Endothelial cell of umbilical vein (primary cell): ENCODE measurements around the gene ATXN7L1. TPM values are rescaled to one million over a fixed set of nuclear protein-coding genes. Genes with fewer than 3 reads are reported as not detected.

Source experiments
- BruUV-seq: library from RNA; stranded (reverse); fragments of 400-500 nt; replicated peaks from 2 replicates; lab custom pipeline; 2021; lab: Mats Ljungman, UMichigan
- CTCF ChIA-PET: fragments of 300-600, 350-600 bp; sonication (Branson Sonifier 250); formaldehyde crosslinking; loops from one replicate; lab custom pipeline; 2021; ENCODE audit warnings: antibody characterized with exemption, inconsistent platforms; lab: Charles Lee
- POLR2A ChIA-PET: fragments of 300-600, 350-600 bp; sonication (Branson Sonifier 250); formaldehyde crosslinking; loops from one replicate; lab custom pipeline; 2021; ENCODE audit warnings: antibody characterized with exemption, inconsistent platforms; lab: Charles Lee
- DNase-seq: peaks from one replicate; pipeline ENCODE4 v3.0.0-alpha.2; 2011; ENCODE audit warnings: low read depth, low spot score
- FAIRE-seq: peaks from 2 replicates; lab custom pipeline; 2011; peaks lifted over from hg19 to GRCh38; lab: Jason Lieb, UNC
- H2AFZ ChIP-seq: 2 replicates; pipeline ENCODE4 v1.6.0; 2012; ENCODE audit warnings: low read depth, low read length, control low read depth, inconsistent platforms
- H3K27ac ChIP-seq: 2 replicates; pipeline ENCODE4 v1.5.1; 2011; ENCODE audit warnings: low read depth, mild to moderate bottlenecking, control low read depth, low read length, moderate library complexity; ENCODE audit not compliant: insufficient read depth
- H3K27me3 ChIP-seq, 2 experiments: 2 replicates each; pipeline versions ENCODE4 v1.6.0 to v1.6.1; 2011; ENCODE audit warnings: low read length in 2 of 2, mixed read lengths in 1 of 2; ENCODE audit not compliant: control insufficient read depth in 2 of 2, insufficient read depth in 2 of 2
- H3K36me3 ChIP-seq, 2 experiments: 2 replicates in 1 of 2; 3 replicates in 1 of 2; pipeline ENCODE4 v1.5.1; 2011; ENCODE audit warnings: low read length in 2 of 2, mild to moderate bottlenecking in 1 of 2, moderate library complexity in 1 of 2; ENCODE audit not compliant: control insufficient read depth in 2 of 2, insufficient read depth in 2 of 2; ENCODE audit errors: extremely low read depth in 1 of 2
- H3K4me1 ChIP-seq: 3 replicates; pipeline ENCODE4 v1.5.1; 2011; ENCODE audit warnings: mild to moderate bottlenecking, low read length; ENCODE audit not compliant: control insufficient read depth, insufficient read depth; ENCODE audit errors: extremely low read depth
- H3K4me2 ChIP-seq: 2 replicates; pipeline ENCODE4 v1.6.1; 2011; ENCODE audit warnings: low read length, control low read depth, mixed read lengths; ENCODE audit not compliant: insufficient read depth
- H3K4me3 ChIP-seq, 3 experiments: fragments of 200-600 bp in 1 of 3; sonication (generic), shearing (Covaris generic) in 1 of 3; replicated peaks in 1 of 3; 2 replicates each; pipeline ENCODE4 v1.5.1; 2011 to 2016; ENCODE audit warnings: control low read depth in 3 of 3, low read length in 3 of 3, mild to moderate bottlenecking in 2 of 3, inconsistent platforms in 1 of 3, low read depth in 1 of 3, moderate library complexity in 1 of 3; ENCODE audit not compliant: insufficient read depth in 1 of 3
- H3K79me2 ChIP-seq: 2 replicates; pipeline ENCODE4 v1.6.0; 2012; ENCODE audit warnings: low read length, inconsistent platforms; ENCODE audit not compliant: control insufficient read depth, insufficient read depth
- H3K9ac ChIP-seq: replicated peaks from 2 replicates; pipeline ENCODE3; 2011; ENCODE audit warnings: low read length, control low read depth; ENCODE audit not compliant: insufficient read depth; ENCODE audit errors: extremely low read depth
- H3K9me1 ChIP-seq: replicated peaks from 3 replicates; pipeline ENCODE4 v1.6.0; 2011; ENCODE audit warnings: mild to moderate bottlenecking, low read length; ENCODE audit not compliant: control insufficient read depth, insufficient read depth; ENCODE audit errors: extremely low read depth
- H3K9me3 ChIP-seq: replicated peaks from 2 replicates; pipeline ENCODE4 v1.5.1; 2012; ENCODE audit warnings: low read length, inconsistent platforms; ENCODE audit not compliant: control insufficient read depth, insufficient read depth
- H4K20me1 ChIP-seq: replicated peaks from 2 replicates; pipeline ENCODE3; 2011; ENCODE audit warnings: mild to moderate bottlenecking, low read length; ENCODE audit not compliant: control insufficient read depth, insufficient read depth; ENCODE audit errors: extremely low read depth
- CTCF ChIP-seq, 2 donors: IDR thresholded peaks; 1 replicate in 1 of 2; 2 replicates in 1 of 2; pipeline ENCODE4 v1.5.1; 2011; ENCODE audit warnings: low read length in 2 of 2, mild to moderate bottlenecking in 2 of 2, moderate library complexity in 2 of 2, control low read depth in 1 of 2, inconsistent platforms in 1 of 2, low read depth in 1 of 2; ENCODE audit not compliant: insufficient read depth in 1 of 2; ENCODE audit errors: extremely low read depth in 1 of 2
- EZH2 ChIP-seq: IDR thresholded peaks from 2 replicates; pipeline ENCODE4 v1.6.1; 2012; ENCODE audit warnings: borderline replicate concordance, low read depth, mild to moderate bottlenecking, moderate library complexity, low read length, inconsistent platforms; ENCODE audit not compliant: severe bottlenecking
- FOS ChIP-seq: IDR thresholded peaks from 2 replicates; pipeline ENCODE4 v1.6.1; 2011; ENCODE audit warnings: mild to moderate bottlenecking, low read length, moderate library complexity, borderline replicate concordance; ENCODE audit not compliant: insufficient read depth
- GATA2 ChIP-seq: IDR thresholded peaks from 2 replicates; pipeline ENCODE4 v1.7.0; 2011; ENCODE audit warnings: low read depth, mild to moderate bottlenecking, moderate library complexity, mixed read lengths, low read length; ENCODE audit not compliant: insufficient read length, insufficient read depth
- JUN ChIP-seq: IDR thresholded peaks from 2 replicates; pipeline ENCODE4 v1.6.1; 2011; ENCODE audit warnings: borderline replicate concordance, low read depth; ENCODE audit not compliant: insufficient read length, insufficient read depth
- MAX ChIP-seq: IDR thresholded peaks from 2 replicates; pipeline ENCODE4 v1.6.1; 2011; ENCODE audit not compliant: insufficient read depth, insufficient read length
- MYC ChIP-seq: IDR thresholded peaks from one replicate; pipeline ENCODE4 v1.6.1; 2011; ENCODE audit warnings: mild to moderate bottlenecking, low read depth, low read length
- POLR2A ChIP-seq: IDR thresholded peaks from 2 replicates; pipeline ENCODE4 v1.6.1; 2012; ENCODE audit warnings: low read depth, mild to moderate bottlenecking, control low read depth, low read length
- POLR2AphosphoS5 ChIP-seq: IDR thresholded peaks from 2 replicates; pipeline ENCODE4 v1.6.1; 2012; ENCODE audit warnings: low read depth, mild to moderate bottlenecking, control low read depth, low read length, moderate library complexity; ENCODE audit not compliant: insufficient read depth
- dilution Hi-C: fragments of 300-500 bp; cut with MboI; formaldehyde crosslinking; loops from one replicate; pipeline ENCODE4 v1.15.0; 2019; ENCODE audit warnings: low sequenced_read_pairs; ENCODE audit not compliant: extremely low pct_ligation_motif_present
- intact Hi-C: fragments of 100-400 bp; cut with micrococcal nuclease; formaldehyde crosslinking; loops from one replicate; pipeline ENCODE4 v1.10.0; 2022
- polyA plus RNA-seq, 4 experiments: library from polyadenylated mRNA; depleted of rRNA in 3 of 4; stranded (reverse) in 3 of 4; unstranded in 1 of 4; fragments of >200 nt; gene quantifications; 2 replicates each; pipeline versions ENCODE4 v1.2.1 to v1.2.3, GENCODE V29; 2011 to 2012; ENCODE audit warnings: missing spikeins in 1 of 4
- total RNA-seq: library from RNA; stranded (reverse); gene quantifications from 2 replicates; pipeline ENCODE4 v1.2.3, GENCODE V29; 2021

ATXN7L1 gene
- total and polyA plus RNA-seq, 2 donors (not counting 3 experiments of a cell fraction or from before 2014, with no cell fraction given), result 4.6 to 15.6 TPM

- H3K4me1 ChIP-seq, result no peaks in the 10 kb centered on the region
- intact Hi-C loops, result no loop called here
- TF ChIP-seq EZH2 (no peak), POLR2A (no peak), FOS (no peak), POLR2AphosphoS5 (no peak)
- DNase-seq (no peak), FAIRE-seq (no peak)
- H3K9ac ChIP-seq, result no peak overlapping the region
- H3K36me3 ChIP-seq, result peaks cover 0 to 13% of the 10 kb centered on the region in 2 experiments
- H4K20me1 ChIP-seq, result no peaks in the 10 kb centered on the region
- no peaks in the 10 kb centered on the region for H3K79me2 ChIP-seq
- H3K9me3 ChIP-seq, result no peaks in the 10 kb centered on the region
- no peak overlapping the region for H3K4me3 ChIP-seq
- H2AFZ ChIP-seq, result no peak overlapping the region
- POLR2A ChIA-PET, result no interaction called here
- CTCF ChIA-PET, result no interaction called here
- no TSS peak for BruUV-seq
- dilution Hi-C loops, result no loop called here
- H3K4me2 ChIP-seq, result no peak overlapping the region
- no peaks in the 10 kb centered on the region for H3K27me3 ChIP-seq
- no peaks in the 10 kb centered on the region for H3K9me1 ChIP-seq
- H3K27ac ChIP-seq, result no peak overlapping the region
These were observed 234.1 kb downstream of the ATXN7L1 start for GRCh38 chr7:105642264-105642663.

GRCh38 chr7:105640956-105641810 lies 235.2 kb downstream of the ATXN7L1 start:
- intact Hi-C loops, result no loop called here
- ChIA-PET CTCF (interaction anchor here (0.9 kb wide), 1 partner anchor 213 kb away, joined by 3 read pairs; no protein-coding TSS in a partner anchor), POLR2A (no interaction called here)
- dilution Hi-C loops, result no loop called here
- H3K4me3 ChIP-seq, result no peak overlapping the region
- peaks cover 0 to 16% of the 10 kb centered on the region in 2 experiments for H3K36me3 ChIP-seq
- no peak overlapping the region for H2AFZ ChIP-seq
- H3K4me2 ChIP-seq, result no peak overlapping the region
- no peak overlapping the region for H3K9ac ChIP-seq
- no peak overlapping the region for H3K27ac ChIP-seq
- no peaks in the 10 kb centered on the region for H4K20me1 ChIP-seq
- H3K9me1 ChIP-seq, result no peaks in the 10 kb centered on the region
- no peaks in the 10 kb centered on the region for H3K4me1 ChIP-seq
- TF ChIP-seq MYC (no peak), EZH2 (no peak), POLR2AphosphoS5 (no peak), GATA2 (no peak), JUN (no peak), POLR2A (no peak), FOS (no peak), MAX (no peak), CTCF (IDR thresholded peaks at IDR 0.05; ENCODE audit: extremely low read depth in 1 of 2, insufficient read depth in 1 of 2, low read depth in 1 of 2, low read length in 2 of 2) (no peak)
- BruUV-seq, result no TSS peak
- FAIRE-seq (no peak), DNase-seq (no peak)
- no peaks in the 10 kb centered on the region for H3K79me2 ChIP-seq
- no peaks in the 10 kb centered on the region for H3K9me3 ChIP-seq
- H3K27me3 ChIP-seq, result no peaks in the 10 kb centered on the region
